ENCODE data around the gene SERPINB2. TPM values are rescaled to one million over a fixed set of nuclear protein-coding genes. Genes with fewer than 3 reads are reported as not detected.
"Not testable (repeated sequence)": the region's sequence is repeated elsewhere in the genome, so short reads cannot be mapped to it uniquely, and the experiment has no call there.

Gene SERPINB2
- total RNA-seq, 1 donor from 2014 or later = 6.6 TPM

- no peak for DNase-seq (ENCODE audit: low spot score)
These were observed 43.4 kb downstream of the SERPINB2 start for GRCh38 chr18:63930773-63931354.

GRCh38 chr18:63936156-63936931 is 48.8 kb downstream of the SERPINB2 start:
- peak; percentile 92 for DNase-seq (ENCODE audit: low spot score)

- no peak for DNase-seq (ENCODE audit: low spot score)
These were observed 49.5 kb downstream of the SERPINB2 start for GRCh38 chr18:63936932-63937393.

GRCh38 chr18:63940008-63940407 is 52.5 kb downstream of the SERPINB2 start:
- DNase-seq (ENCODE audit: low spot score) = no peak

- DNase-seq (ENCODE audit: low spot score) = not testable (repeated sequence)
These were observed 53.1 kb downstream of the SERPINB2 start for GRCh38 chr18:63940543-63941050.

GRCh38 chr18:63947051-63947790 is 59.7 kb downstream of the SERPINB2 start:
- no peak for DNase-seq (ENCODE audit: low spot score)

GRCh38 chr18:63949068-63949737 is 61.7 kb downstream of the SERPINB2 start, which contains the start of gene HMSD:
TSS of gene HMSD (plus strand) at chr18:63949301. CDS start at chr18:63953456, 4,155 bp downstream.
- DNase-seq (ENCODE audit: low spot score) = no peak

- DNase-seq (ENCODE audit: low spot score) = no peak
These were observed 63.8 kb downstream of the SERPINB2 start for GRCh38 chr18:63951302-63951705.

Other genes starting within 250 kb of the SERPINB2 start
- not detected for gene SERPINB4, start 243.4 kb upstream of the SERPINB2 start, total RNA-seq
- not detected for gene SERPINB3, start 225.8 kb upstream of the SERPINB2 start, total RNA-seq
- not detected for gene SERPINB11, start 184.7 kb upstream of the SERPINB2 start, total RNA-seq
- gene SERPINB7, start 112.3 kb upstream of the SERPINB2 start, total RNA-seq = not detected
- gene SERPINB10, start 20.3 kb downstream of the SERPINB2 start, total RNA-seq = not detected
- not detected for gene HMSD, start 61.6 kb downstream of the SERPINB2 start, total RNA-seq
- 18.9 TPM for gene SERPINB8, start 82.4 kb downstream of the SERPINB2 start, total RNA-seq